Small intestine (tissue), 7 donors: ENCODE data around the gene KCNJ1. TPM values are rescaled to one million over a fixed set of nuclear protein-coding genes. Genes with fewer than 3 reads are reported as not detected.

ENCODE experiments used
- DNase-seq, 2 donors: peaks; one replicate each; pipeline versions ENCODE4 v3.0.0 to v3.0.0-alpha.2; 2013
- FAIRE-seq: peaks from 2 replicates; lab custom pipeline; 2012; peaks lifted over from hg19 to GRCh38; lab: Jason Lieb, UNC
- H3K27ac ChIP-seq, 3 donors: one replicate each; pipeline ENCODE4 v1.5.1; 2013; ENCODE audit warnings: low read length in 2 of 3, mild to moderate bottlenecking in 2 of 3, control low read depth in 1 of 3, inconsistent platforms in 1 of 3, low read depth in 1 of 3, moderate library complexity in 1 of 3
- H3K27me3 ChIP-seq, 3 donors: one replicate each; pipeline ENCODE4 v1.6.1; 2013; ENCODE audit warnings: low read length in 3 of 3, inconsistent platforms in 1 of 3; ENCODE audit not compliant: control insufficient read depth in 3 of 3, insufficient read depth in 3 of 3
- H3K36me3 ChIP-seq, 3 donors: one replicate each; pipeline ENCODE4 v1.6.1; 2013; ENCODE audit warnings: low read length in 3 of 3, inconsistent platforms in 1 of 3, low read depth in 1 of 3, mild to moderate bottlenecking in 1 of 3, moderate library complexity in 1 of 3; ENCODE audit not compliant: control insufficient read depth in 3 of 3, insufficient read depth in 2 of 3
- H3K4me1 ChIP-seq, 3 donors: one replicate each; pipeline ENCODE4 v1.6.1; 2013; ENCODE audit warnings: low read length in 2 of 3, inconsistent platforms in 1 of 3, low read depth in 1 of 3, mild to moderate bottlenecking in 1 of 3, moderate library complexity in 1 of 3; ENCODE audit not compliant: control insufficient read depth in 3 of 3, insufficient read depth in 2 of 3
- H3K4me3 ChIP-seq, 3 donors: one replicate each; pipeline ENCODE4 v1.5.1; 2013; ENCODE audit warnings: low read length in 3 of 3, control low read depth in 1 of 3, inconsistent platforms in 1 of 3, low read depth in 1 of 3, mild to moderate bottlenecking in 1 of 3, moderate library complexity in 1 of 3
- H3K9me3 ChIP-seq, 2 donors: one replicate each; pipeline ENCODE4 v1.6.1; 2013; ENCODE audit warnings: low read depth in 1 of 2, low read length in 1 of 2; ENCODE audit not compliant: control insufficient read depth in 2 of 2, insufficient read depth in 1 of 2
- WGBS, 3 donors: extraction: QIAGEN DNeasy Blood & Tissue Kit; methylation state at CpG; one replicate each; pipeline ENCODE4 v1.1.7; 2013; 5-methylcytosine and 5-hydroxymethylcytosine counted together
- polyA plus RNA-seq, 4 donors: library from polyadenylated mRNA; stranded (reverse) in 3 of 4; unstranded in 1 of 4; fragments of 200-250 nt in 3 of 4; fragments of 120-200 nt in 1 of 4; gene quantifications; one replicate each; pipeline versions ENCODE4 v1.2.1 to v1.2.3, GENCODE V29; 2013
- donor health status: healthy with polysubstance abuse.
- donor health status: control.
- donor health status: control.
- donor health status: Bipolar disorder and iron deficiency.
- donor health status: healthy.

Gene KCNJ1
- polyA plus RNA-seq, 4 donors: 0.06 TPM; not detected in 3

- FAIRE-seq: no peak
Observed at GRCh38 chr11:128896356-128896755, 29.3 kb upstream of the KCNJ1 start.

GRCh38 chr11:128895526-128895925, 28.4 kb upstream of the KCNJ1 start:
- no peaks in the 10 kb centered on the region for H3K9me3 ChIP-seq
- WGBS, 3 donors: 70 to 86% (median 83%) methylated on average over 9 of the region's 9 CpGs
- H3K4me1 ChIP-seq: peaks cover 0 to 10% (median 3%) of the 10 kb centered on the region in 3 donors
- FAIRE-seq: no peak
- DNase-seq: no peak
- H3K36me3 ChIP-seq: no peaks in the 10 kb centered on the region
- H3K27ac ChIP-seq: no peak overlapping the region
- peaks cover 0 to 19% (median 0%) of the 10 kb centered on the region in 3 donors for H3K27me3 ChIP-seq
- H3K4me3 ChIP-seq: no peak overlapping the region

More at GRCh38 chr11:128896356-128896755, 29.3 kb upstream of the KCNJ1 start:
- H3K9me3 ChIP-seq: no peaks in the 10 kb centered on the region
- H3K36me3 ChIP-seq: no peaks in the 10 kb centered on the region
- H3K27me3 ChIP-seq: peaks cover 0 to 19% (median 0%) of the 10 kb centered on the region in 3 donors
- 44 to 59% (median 49%) methylated on average over 2 of the region's 2 CpGs for WGBS, 3 donors
- no peak overlapping the region for H3K4me3 ChIP-seq
- H3K27ac ChIP-seq: no peak overlapping the region
- DNase-seq: no peak
- peaks cover 0 to 7% (median 3%) of the 10 kb centered on the region in 3 donors for H3K4me1 ChIP-seq

- no peak for FAIRE-seq
- H3K4me3 ChIP-seq: no peak overlapping the region
- no peaks in the 10 kb centered on the region for H3K36me3 ChIP-seq
- H3K27ac ChIP-seq: peak overlapping the region in 1 of 3 donors; percentile 30
- DNase-seq: peak; percentile 40 to 81
- 14 to 46% (median 28%) methylated on average over 6 of the region's 6 CpGs for WGBS, 3 donors
- peaks cover 0 to 17% (median 3%) of the 10 kb centered on the region in 3 donors for H3K4me1 ChIP-seq
- H3K9me3 ChIP-seq: no peaks in the 10 kb centered on the region
- peaks cover 0 to 25% (median 4%) of the 10 kb centered on the region in 3 donors for H3K27me3 ChIP-seq
Observed at GRCh38 chr11:128894685-128895084, 27.6 kb upstream of the KCNJ1 start.

- no peaks in the 10 kb centered on the region for H3K9me3 ChIP-seq
- H3K36me3 ChIP-seq: no peaks in the 10 kb centered on the region
- H3K4me1 ChIP-seq: peaks cover 0 to 17% (median 3%) of the 10 kb centered on the region in 3 donors
- FAIRE-seq (no peak), DNase-seq (no peak)
- WGBS, 3 donors: 17 to 67% (median 34%) methylated on average over 3 of the region's 3 CpGs
- H3K27me3 ChIP-seq: peaks cover 0 to 29% (median 7%) of the 10 kb centered on the region in 3 donors
- no peak overlapping the region for H3K4me3 ChIP-seq
- no peak overlapping the region for H3K27ac ChIP-seq
Observed at GRCh38 chr11:128894286-128894681, 27.2 kb upstream of the KCNJ1 start.

- Histone ChIP-seq H3K36me3 (no peaks in the 10 kb centered on the region), H3K9me3 (no peaks in the 10 kb centered on the region), H3K27ac (no peak overlapping the region), H3K27me3 (peaks cover 0 to 31% (median 7%) of the 10 kb centered on the region in 3 donors), H3K4me3 (no peak overlapping the region), H3K4me1 (peaks cover 0 to 17% (median 3%) of the 10 kb centered on the region in 3 donors)
- 57 to 68% (median 61%) methylated on average over 9 of the region's 9 CpGs for WGBS, 3 donors
- DNase-seq (no peak), FAIRE-seq (no peak)
Observed at GRCh38 chr11:128893578-128894285, 26.6 kb upstream of the KCNJ1 start.

GRCh38 chr11:128892866-128893565, 25.9 kb upstream of the KCNJ1 start:
- H3K4me3 ChIP-seq: no peak overlapping the region
- FAIRE-seq: no peak
- no peak overlapping the region for H3K27ac ChIP-seq
- H3K4me1 ChIP-seq: peaks cover 0 to 17% (median 3%) of the 10 kb centered on the region in 3 donors
- WGBS, 3 donors: 53 to 82% (median 57%) methylated on average over 4 of the region's 4 CpGs
- DNase-seq: peak in 1 of 2 donors; percentile 18
- peaks cover 0 to 31% (median 9%) of the 10 kb centered on the region in 3 donors for H3K27me3 ChIP-seq
- H3K36me3 ChIP-seq: no peaks in the 10 kb centered on the region
- H3K9me3 ChIP-seq: no peaks in the 10 kb centered on the region

- Histone ChIP-seq H3K4me1 (peaks cover 0 to 17% (median 3%) of the 10 kb centered on the region in 3 donors), H3K27ac (no peak overlapping the region), H3K9me3 (no peaks in the 10 kb centered on the region), H3K36me3 (no peaks in the 10 kb centered on the region), H3K27me3 (peaks cover 0 to 37% (median 9%) of the 10 kb centered on the region in 3 donors), H3K4me3 (no peak overlapping the region)
- FAIRE-seq (no peak), DNase-seq (peak in 1 of 2 donors; percentile 13)
- 14 to 50% (median 37%) methylated on average over 6 of the region's 6 CpGs for WGBS, 3 donors
Observed at GRCh38 chr11:128891913-128892398, 24.9 kb upstream of the KCNJ1 start.
